ENCODE results near the gene RNF208.

The RNF208 gene

GRCh38 chr9:137227054-137227852 is 5.2 kb upstream of the RNF208 start, which contains the start of gene RNF224 (continued):
- TF ChIP-seq MZF1 (tag by site-specific recombination; IDR thresholded peaks at IDR 0.05; ENCODE audit: borderline replicate concordance) (no peak), ZNF2 (tag by site-specific recombination; IDR thresholded peaks at IDR 0.05) (peak; percentile 63; the same call in 1 of the 2 replicates), ZNF211 (tag by site-specific recombination; IDR thresholded peaks at IDR 0.05; ENCODE audit: low read depth) (no peak), ZBTB6 (tag by site-specific recombination; IDR thresholded peaks at IDR 0.05) (no peak), ZNF354C (tag by site-specific recombination; IDR thresholded peaks at IDR 0.05; ENCODE audit: borderline replicate concordance, low read depth) (no peak), ZNF146 (tag by site-specific recombination; IDR thresholded peaks at IDR 0.05) (no peak), ZNF658 (tag by site-specific recombination; IDR thresholded peaks at IDR 0.05) (no peak), EGR2 (tag by site-specific recombination; IDR thresholded peaks at IDR 0.05; ENCODE audit: low read depth) (no peak), KLF8 (tag by site-specific recombination; IDR thresholded peaks at IDR 0.05) (peak; percentile 51; the same call in 1 of the 2 replicates), ZBTB20 (tag by site-specific recombination; IDR thresholded peaks at IDR 0.05) (no peak), ZNF747 (tag by site-specific recombination; IDR thresholded peaks at IDR 0.05) (no peak), ZNF132 (tag by site-specific recombination; IDR thresholded peaks at IDR 0.05; ENCODE audit: borderline replicate concordance) (no peak), ZNF623 (tag by site-specific recombination; IDR thresholded peaks at IDR 0.05) (no peak), HOXD13 (CRISPR knock-in tag; IDR thresholded peaks at IDR 0.05; ENCODE audit: borderline replicate concordance) (no peak), ZNF664 (tag by site-specific recombination; IDR thresholded peaks at IDR 0.05) (no peak), ZNF114 (tag by site-specific recombination; IDR thresholded peaks at IDR 0.05) (no peak), HOXC10 (CRISPR knock-in tag; IDR thresholded peaks at IDR 0.05) (no peak), KLF16 (tag by site-specific recombination; IDR thresholded peaks at IDR 0.05) (no peak; the same call in 1 of the 2 replicates), REPIN1 (tag by site-specific recombination; IDR thresholded peaks at IDR 0.05; ENCODE audit: low read depth) (no peak), ZNF571 (tag by site-specific recombination; IDR thresholded peaks at IDR 0.05) (no peak), ZNF585B (tag by site-specific recombination; IDR thresholded peaks at IDR 0.05) (no peak), ZNF473 (tag by site-specific recombination; IDR thresholded peaks at IDR 0.05) (no peak), ZIC2 (tag by site-specific recombination; IDR thresholded peaks at IDR 0.05) (peak; percentile 23; the same call in 1 of the 2 replicates), ZNF416 (tag by site-specific recombination; IDR thresholded peaks at IDR 0.05) (no peak), ZNF768 (tag by site-specific recombination; IDR thresholded peaks at IDR 0.05) (no peak), ZBTB21 (tag by site-specific recombination; IDR thresholded peaks at IDR 0.05) (no peak), BCL11B (tag by site-specific recombination; IDR thresholded peaks at IDR 0.05; ENCODE audit: low read depth) (0 out of 2 replicates have a peak, but pooled peaks have one; percentile 73), ZNF292 (tag by site-specific recombination; IDR thresholded peaks at IDR 0.05; ENCODE audit: borderline replicate concordance, low read depth) (no peak), ZNF629 (tag by site-specific recombination; IDR thresholded peaks at IDR 0.05) (no peak), ZNF433 (tag by site-specific recombination; IDR thresholded peaks at IDR 0.05; ENCODE audit: low read depth) (no peak), ZNF157 (tag by site-specific recombination; IDR thresholded peaks at IDR 0.05) (no peak)
- TF ChIP-seq, protein P1, sequence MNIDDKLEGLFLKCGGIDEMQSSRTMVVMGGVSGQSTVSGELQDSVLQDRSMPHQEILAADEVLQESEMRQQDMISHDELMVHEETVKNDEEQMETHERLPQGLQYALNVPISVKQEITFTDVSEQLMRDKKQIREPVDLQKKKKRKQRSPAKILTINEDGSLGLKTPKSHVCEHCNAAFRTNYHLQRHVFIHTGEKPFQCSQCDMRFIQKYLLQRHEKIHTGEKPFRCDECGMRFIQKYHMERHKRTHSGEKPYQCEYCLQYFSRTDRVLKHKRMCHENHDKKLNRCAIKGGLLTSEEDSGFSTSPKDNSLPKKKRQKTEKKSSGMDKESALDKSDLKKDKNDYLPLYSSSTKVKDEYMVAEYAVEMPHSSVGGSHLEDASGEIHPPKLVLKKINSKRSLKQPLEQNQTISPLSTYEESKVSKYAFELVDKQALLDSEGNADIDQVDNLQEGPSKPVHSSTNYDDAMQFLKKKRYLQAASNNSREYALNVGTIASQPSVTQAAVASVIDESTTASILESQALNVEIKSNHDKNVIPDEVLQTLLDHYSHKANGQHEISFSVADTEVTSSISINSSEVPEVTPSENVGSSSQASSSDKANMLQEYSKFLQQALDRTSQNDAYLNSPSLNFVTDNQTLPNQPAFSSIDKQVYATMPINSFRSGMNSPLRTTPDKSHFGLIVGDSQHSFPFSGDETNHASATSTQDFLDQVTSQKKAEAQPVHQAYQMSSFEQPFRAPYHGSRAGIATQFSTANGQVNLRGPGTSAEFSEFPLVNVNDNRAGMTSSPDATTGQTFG (tag by site-specific recombination; IDR thresholded peaks at IDR 0.05; ENCODE audit: borderline replicate concordance), result no peak
- TF ChIP-seq, protein P2, sequence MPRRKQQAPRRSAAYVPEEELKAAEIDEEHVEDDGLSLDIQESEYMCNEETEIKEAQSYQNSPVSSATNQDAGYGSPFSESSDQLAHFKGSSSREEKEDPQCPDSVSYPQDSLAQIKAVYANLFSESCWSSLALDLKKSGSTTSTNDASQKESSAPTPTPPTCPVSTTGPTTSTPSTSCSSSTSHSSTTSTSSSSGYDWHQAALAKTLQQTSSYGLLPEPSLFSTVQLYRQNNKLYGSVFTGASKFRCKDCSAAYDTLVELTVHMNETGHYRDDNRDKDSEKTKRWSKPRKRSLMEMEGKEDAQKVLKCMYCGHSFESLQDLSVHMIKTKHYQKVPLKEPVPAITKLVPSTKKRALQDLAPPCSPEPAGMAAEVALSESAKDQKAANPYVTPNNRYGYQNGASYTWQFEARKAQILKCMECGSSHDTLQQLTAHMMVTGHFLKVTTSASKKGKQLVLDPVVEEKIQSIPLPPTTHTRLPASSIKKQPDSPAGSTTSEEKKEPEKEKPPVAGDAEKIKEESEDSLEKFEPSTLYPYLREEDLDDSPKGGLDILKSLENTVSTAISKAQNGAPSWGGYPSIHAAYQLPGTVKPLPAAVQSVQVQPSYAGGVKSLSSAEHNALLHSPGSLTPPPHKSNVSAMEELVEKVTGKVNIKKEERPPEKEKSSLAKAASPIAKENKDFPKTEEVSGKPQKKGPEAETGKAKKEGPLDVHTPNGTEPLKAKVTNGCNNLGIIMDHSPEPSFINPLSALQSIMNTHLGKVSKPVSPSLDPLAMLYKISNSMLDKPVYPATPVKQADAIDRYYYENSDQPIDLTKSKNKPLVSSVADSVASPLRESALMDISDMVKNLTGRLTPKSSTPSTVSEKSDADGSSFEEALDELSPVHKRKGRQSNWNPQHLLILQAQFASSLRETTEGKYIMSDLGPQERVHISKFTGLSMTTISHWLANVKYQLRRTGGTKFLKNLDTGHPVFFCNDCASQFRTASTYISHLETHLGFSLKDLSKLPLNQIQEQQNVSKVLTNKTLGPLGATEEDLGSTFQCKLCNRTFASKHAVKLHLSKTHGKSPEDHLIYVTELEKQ (tag by site-specific recombination; IDR thresholded peaks at IDR 0.05; ENCODE audit: borderline replicate concordance), result no peak
- TF ChIP-seq, protein P3, sequence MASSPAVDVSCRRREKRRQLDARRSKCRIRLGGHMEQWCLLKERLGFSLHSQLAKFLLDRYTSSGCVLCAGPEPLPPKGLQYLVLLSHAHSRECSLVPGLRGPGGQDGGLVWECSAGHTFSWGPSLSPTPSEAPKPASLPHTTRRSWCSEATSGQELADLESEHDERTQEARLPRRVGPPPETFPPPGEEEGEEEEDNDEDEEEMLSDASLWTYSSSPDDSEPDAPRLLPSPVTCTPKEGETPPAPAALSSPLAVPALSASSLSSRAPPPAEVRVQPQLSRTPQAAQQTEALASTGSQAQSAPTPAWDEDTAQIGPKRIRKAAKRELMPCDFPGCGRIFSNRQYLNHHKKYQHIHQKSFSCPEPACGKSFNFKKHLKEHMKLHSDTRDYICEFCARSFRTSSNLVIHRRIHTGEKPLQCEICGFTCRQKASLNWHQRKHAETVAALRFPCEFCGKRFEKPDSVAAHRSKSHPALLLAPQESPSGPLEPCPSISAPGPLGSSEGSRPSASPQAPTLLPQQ (tag by site-specific recombination; IDR thresholded peaks at IDR 0.05), result no peak

Data from HEK293 (cell line).